Activated CD4-positive, CD25-positive, alpha-beta regulatory T cell treated with anti-CD3 and anti-CD28 coated beads, Interleukin-2, amount 50 U/mL, for 16 hours (primary cell): Measurements from ENCODE around the gene LPIN1.

ENCODE experiments used
- DNase-seq: peaks from one replicate; pipeline ENCODE4 v3.0.0-alpha.2; 2020; ENCODE audit warnings: low read depth, low spot score

LPIN1 gene

GRCh38 chr2:11784747-11785610 lies 38.5 kb downstream of the LPIN1 start:
- peak; percentile 12 for DNase-seq

- no peak for DNase-seq
These were observed 39.1 kb downstream of the LPIN1 start for GRCh38 chr2:11785611-11785940.

- no peak for DNase-seq
These were observed 39.8 kb downstream of the LPIN1 start for GRCh38 chr2:11786191-11786590.

- DNase-seq = no peak
These were observed 40.2 kb downstream of the LPIN1 start for GRCh38 chr2:11786592-11786991.

- DNase-seq = no peak
These were observed 41.6 kb downstream of the LPIN1 start for GRCh38 chr2:11787991-11788390.

GRCh38 chr2:11788461-11789124 lies 42.2 kb downstream of the LPIN1 start:
- no peak for DNase-seq

- no peak for DNase-seq
These were observed 42.8 kb downstream of the LPIN1 start for GRCh38 chr2:11789243-11789642.

GRCh38 chr2:11790228-11790627 lies 43.8 kb downstream of the LPIN1 start:
- DNase-seq = no peak

- no peak for DNase-seq
These were observed 49.2 kb downstream of the LPIN1 start for GRCh38 chr2:11795590-11795989.

- no peak for DNase-seq
These were observed 50.0 kb downstream of the LPIN1 start for GRCh38 chr2:11796190-11797171.

GRCh38 chr2:11797846-11798245 lies 51.4 kb downstream of the LPIN1 start:
- DNase-seq = no peak

GRCh38 chr2:11798701-11799435 lies 52.4 kb downstream of the LPIN1 start:
- no peak for DNase-seq

- DNase-seq = no peak
These were observed 53.4 kb downstream of the LPIN1 start for GRCh38 chr2:11799826-11800225.

- no peak for DNase-seq
These were observed 56.4 kb downstream of the LPIN1 start for GRCh38 chr2:11802782-11803191.

GRCh38 chr2:11805024-11805423 lies 58.6 kb downstream of the LPIN1 start:
- DNase-seq = no peak

GRCh38 chr2:11805920-11806319 lies 59.5 kb downstream of the LPIN1 start:
- DNase-seq = no peak

GRCh38 chr2:11807156-11808015 lies 61.0 kb downstream of the LPIN1 start:
- DNase-seq = no peak

GRCh38 chr2:11808016-11808400 lies 61.6 kb downstream of the LPIN1 start:
- DNase-seq = no peak

GRCh38 chr2:11809586-11810236 lies 63.3 kb downstream of the LPIN1 start:
- no peak for DNase-seq
